ENCODE results near the gene SLC39A9.

- TF ChIP-seq SIN3A (IDR thresholded peaks at IDR 0.05; ENCODE audit: low read depth) (no peak), CTCF (IDR thresholded peaks at IDR 0.05 in 2 of 3, conservative IDR thresholded peaks at IDR 0.05 in 1 of 3; ENCODE audit: borderline replicate concordance in 1 of 3, insufficient read depth in 1 of 3, low read depth in 2 of 3, low read length in 2 of 3) (no peak), SRF (IDR thresholded peaks at IDR 0.05; ENCODE audit: low read depth) (no peak), TCF7L2 (IDR thresholded peaks at IDR 0.05; ENCODE audit: borderline replicate concordance, extremely low read depth, insufficient read depth, insufficient read length) (no peak), YY1 (IDR thresholded peaks at IDR 0.05; ENCODE audit: extremely low read depth, insufficient replicate concordance, low read depth, low read length) (no peak), JUND (IDR thresholded peaks at IDR 0.05) (no peak), EZH2 (IDR thresholded peaks at IDR 0.05) (no peak), EGR1 (IDR thresholded peaks at IDR 0.05; ENCODE audit: low read depth) (no peak)
These were observed 81.6 kb downstream of the SLC39A9 start for GRCh38 chr14:69480136-69480535.
